ENCODE data around the gene THBS2. TPM values are rescaled to one million over a fixed set of nuclear protein-coding genes. Genes with fewer than 3 reads are reported as not detected.
"Not testable (repeated sequence)": the region's sequence is repeated elsewhere in the genome, so short reads cannot be mapped to it uniquely, and the experiment has no call there.

THBS2 gene
- total RNA-seq, 1 donor from 2014 or later = 86.4 TPM

DNA sequence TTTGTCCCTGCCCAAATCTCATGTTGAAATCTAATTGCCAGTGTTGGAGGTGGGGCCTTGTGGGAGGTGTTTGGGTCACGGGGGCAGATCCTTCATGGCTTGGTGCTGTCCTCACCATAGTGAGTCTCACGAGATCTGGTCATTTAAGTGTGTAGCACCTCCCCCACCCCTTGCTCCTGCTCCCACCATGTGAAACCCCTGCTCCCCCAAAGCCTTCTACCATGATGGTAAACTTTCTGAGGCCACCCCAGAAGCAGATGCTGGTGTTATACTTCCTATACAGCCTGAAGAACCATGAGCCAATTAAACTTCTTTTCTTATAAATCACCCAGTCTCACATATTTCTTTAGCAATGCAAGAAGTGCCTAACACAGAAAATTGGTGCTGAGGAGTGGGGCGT is 19.9 kb upstream of the THBS2 start:
- no peaks in the 10 kb centered on the region for H3K36me3 ChIP-seq
- intact Hi-C loops (cut with DNase I) = no loop called here
- H3K4me3 ChIP-seq = no peak overlapping the region
- TF ChIP-seq CTCF (IDR thresholded peaks at IDR 0.05) (no peak), POLR2AphosphoS5 (IDR thresholded peaks at IDR 0.05; ENCODE audit: insufficient read depth in 1 of 2, low read depth in 1 of 2) (no peak), POLR2A (IDR thresholded peaks at IDR 0.05) (no peak)
- no peaks in the 10 kb centered on the region for H3K27me3 ChIP-seq
- H3K9me3 ChIP-seq = no peaks in the 10 kb centered on the region
- no peak overlapping the region for H3K27ac ChIP-seq
- H3K4me1 ChIP-seq = peaks cover 21% of the 10 kb centered on the region
- peak in 1 of 2 donors; percentile 54 for DNase-seq (ENCODE audit: extremely low spot score in 2 of 2)

DNA sequence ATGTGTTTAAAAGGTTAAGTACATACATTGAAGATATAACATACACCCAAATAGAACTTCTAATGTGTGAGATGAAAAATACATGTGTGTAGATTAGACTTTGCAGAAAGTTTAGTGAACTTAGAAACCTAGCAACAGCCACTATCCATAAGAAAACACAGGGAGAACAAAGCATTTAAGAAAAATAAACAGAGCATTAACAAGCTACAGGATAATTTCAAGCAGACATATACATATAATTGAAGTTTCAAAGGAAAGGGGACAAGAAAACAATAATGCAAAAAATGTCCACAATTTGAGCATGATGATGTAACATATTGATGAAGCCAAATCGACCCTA is 18.2 kb upstream of the THBS2 start:
- no peaks in the 10 kb centered on the region for H3K36me3 ChIP-seq
- TF ChIP-seq CTCF (IDR thresholded peaks at IDR 0.05) = no peak
- no peak for TF ChIP-seq POLR2AphosphoS5 (IDR thresholded peaks at IDR 0.05; ENCODE audit: insufficient read depth in 1 of 2, low read depth in 1 of 2)
- TF ChIP-seq POLR2A (IDR thresholded peaks at IDR 0.05) = no peak
- H3K27me3 ChIP-seq = no peaks in the 10 kb centered on the region
- peaks cover 24% of the 10 kb centered on the region for H3K4me1 ChIP-seq
- no peak for DNase-seq (ENCODE audit: extremely low spot score in 2 of 2)
- H3K27ac ChIP-seq = peak overlapping the region; percentile 47
- no peak overlapping the region for H3K4me3 ChIP-seq
- no peaks in the 10 kb centered on the region for H3K9me3 ChIP-seq
- intact Hi-C loops (cut with DNase I) = no loop called here

- Histone ChIP-seq H3K27ac (peak overlapping the region; percentile 47), H3K9me3 (no peaks in the 10 kb centered on the region), H3K27me3 (no peaks in the 10 kb centered on the region), H3K36me3 (no peaks in the 10 kb centered on the region), H3K4me3 (no peak overlapping the region), H3K4me1 (peaks cover 28% of the 10 kb centered on the region)
- TF ChIP-seq POLR2A (IDR thresholded peaks at IDR 0.05) (no peak), CTCF (IDR thresholded peaks at IDR 0.05) (no peak), POLR2AphosphoS5 (IDR thresholded peaks at IDR 0.05; ENCODE audit: insufficient read depth in 1 of 2, low read depth in 1 of 2) (no peak)
- intact Hi-C loops (cut with DNase I) = no loop called here
- peak in 1 of 2 donors; percentile 72 for DNase-seq (ENCODE audit: extremely low spot score in 2 of 2)
These were observed 17.7 kb upstream of the THBS2 start for GRCh38 chr6:169271158-169271876.

- intact Hi-C loops (cut with DNase I); H3K27me3 ChIP-seq; H3K4me3 ChIP-seq; DNase-seq (ENCODE audit: extremely low spot score in 2 of 2); H3K9me3 ChIP-seq; H3K36me3 ChIP-seq: not testable (repeated sequence)
- Histone ChIP-seq H3K4me1 (peaks cover 28% of the 10 kb centered on the region), H3K27ac (peak overlapping the region; percentile 47)
These were observed 16.4 kb upstream of the THBS2 start for GRCh38 chr6:169270077-169270380.

GRCh38 chr6:169269180-169270076 is 15.8 kb upstream of the THBS2 start:
- peak overlapping the region; percentile 69 for H3K27ac ChIP-seq
- TF ChIP-seq POLR2AphosphoS5 (IDR thresholded peaks at IDR 0.05; ENCODE audit: insufficient read depth in 1 of 2, low read depth in 1 of 2) = no peak
- no peak for TF ChIP-seq CTCF (IDR thresholded peaks at IDR 0.05)
- TF ChIP-seq POLR2A (IDR thresholded peaks at IDR 0.05) = no peak
- H3K36me3 ChIP-seq = no peaks in the 10 kb centered on the region
- H3K9me3 ChIP-seq = no peaks in the 10 kb centered on the region
- peaks cover 28% of the 10 kb centered on the region for H3K4me1 ChIP-seq
- no peak overlapping the region for H3K4me3 ChIP-seq
- intact Hi-C loops (cut with DNase I) = no loop called here
- peak in 1 of 2 donors; percentile 97 for DNase-seq (ENCODE audit: extremely low spot score in 2 of 2)
- no peaks in the 10 kb centered on the region for H3K27me3 ChIP-seq

All from vagina (tissue), 2 donors.